Brain pericyte (primary cell): Measurements from ENCODE around the gene TSPAN5.
"Not testable (repeated sequence)": the region's sequence is repeated elsewhere in the genome, so short reads cannot be mapped to it uniquely, and the experiment has no call there.

Experiments used
- DNase-seq: peaks from one replicate; pipeline ENCODE4 v3.0.0-alpha.2; 2012; ENCODE audit warnings: low read depth, low spot score

TSPAN5 gene

DNA sequence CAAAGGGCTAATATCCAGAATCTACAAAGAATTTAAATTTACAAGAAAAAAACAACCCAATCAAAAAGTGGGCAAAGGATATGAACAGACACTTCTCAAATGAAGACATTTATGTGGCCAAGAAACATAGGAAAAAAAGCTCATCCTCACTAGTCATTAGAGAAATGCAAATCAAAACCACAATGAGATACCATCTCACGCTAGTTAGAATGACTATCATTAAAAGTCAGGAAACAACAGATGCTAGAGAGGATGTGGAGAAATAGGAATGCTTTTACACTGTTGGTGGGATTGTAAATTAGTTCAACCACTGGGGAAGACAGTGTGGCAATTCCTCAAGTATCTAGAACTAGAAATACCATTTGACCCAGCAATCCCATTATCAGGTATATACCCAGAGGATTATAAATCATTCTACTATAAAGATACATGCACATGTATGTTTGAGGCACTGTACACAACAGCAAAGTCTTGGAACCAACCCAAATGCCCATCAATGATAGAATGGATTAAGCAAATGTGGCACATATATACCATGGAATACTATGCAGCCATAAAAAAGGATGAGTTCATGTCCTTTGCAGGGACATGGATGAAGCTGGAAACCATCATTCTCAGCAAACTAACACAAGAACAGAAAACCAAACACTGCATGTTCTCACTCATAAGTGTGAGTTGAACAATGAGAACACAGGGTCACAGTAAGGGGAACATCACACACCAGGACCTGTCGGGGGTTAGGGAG, 197.1 kb downstream of the TSPAN5 start:
- not testable (repeated sequence) for DNase-seq

DNA sequence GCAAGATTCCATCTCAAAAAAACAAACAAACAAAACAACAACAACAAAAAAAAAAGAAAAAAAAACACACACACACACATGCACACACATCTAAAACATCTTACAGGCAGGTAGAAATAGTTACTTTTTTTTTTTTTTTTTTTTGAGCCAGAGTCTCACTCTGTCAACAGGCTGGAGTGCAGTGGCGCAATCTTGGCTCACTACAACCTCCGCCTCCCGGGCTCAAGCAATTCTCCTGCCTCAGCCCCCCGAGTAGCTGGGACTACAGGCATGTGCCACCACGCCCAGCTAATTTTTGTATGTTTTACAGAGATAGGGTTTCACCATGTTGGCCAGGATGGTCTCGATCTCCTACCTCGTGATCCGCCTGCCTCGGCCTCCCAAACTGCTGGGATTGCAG, 201.0 kb downstream of the TSPAN5 start:
- DNase-seq = not testable (repeated sequence)

DNA sequence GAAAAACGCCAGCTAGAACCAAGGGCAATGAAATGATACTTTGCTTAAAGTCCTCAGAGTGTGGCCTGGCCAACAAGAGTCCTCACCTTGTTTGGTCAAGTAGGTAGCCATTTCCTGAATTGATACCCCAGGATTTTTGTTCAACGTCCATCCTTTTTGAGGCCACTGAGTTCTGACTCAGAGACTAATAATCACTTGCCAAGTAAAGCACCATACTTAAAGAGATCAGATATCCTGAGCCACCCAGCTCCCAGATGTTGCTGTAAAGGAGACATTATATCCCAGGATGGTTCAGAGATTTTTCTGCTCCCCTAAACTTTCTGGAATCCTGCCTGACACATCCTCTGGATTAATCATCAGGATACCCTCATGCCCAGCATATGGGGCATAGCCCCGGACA, 206.3 kb downstream of the TSPAN5 start:
- DNase-seq = no peak

GRCh38 chr4:98448908-98449307, 209.5 kb downstream of the TSPAN5 start:
- DNase-seq = no peak

DNA sequence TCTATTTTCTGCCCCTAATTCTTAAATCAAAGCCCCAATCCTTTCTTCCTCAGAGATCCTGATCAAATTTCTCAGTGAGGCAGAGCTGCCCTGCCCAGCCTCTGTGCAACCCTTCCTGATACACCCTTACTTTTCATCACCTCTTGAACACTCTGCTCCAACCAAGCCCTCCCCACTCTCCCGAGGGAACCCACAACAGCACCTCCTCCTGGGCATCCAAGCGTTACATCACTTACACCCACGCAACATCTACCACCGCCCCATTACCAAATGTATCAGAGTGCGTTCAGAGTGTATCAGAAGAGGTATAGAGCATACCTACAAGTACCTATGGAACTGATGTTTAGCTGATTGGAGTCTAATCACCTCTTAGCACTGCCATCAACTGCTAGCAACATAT, 210.8 kb downstream of the TSPAN5 start:
- DNase-seq = no peak

DNA sequence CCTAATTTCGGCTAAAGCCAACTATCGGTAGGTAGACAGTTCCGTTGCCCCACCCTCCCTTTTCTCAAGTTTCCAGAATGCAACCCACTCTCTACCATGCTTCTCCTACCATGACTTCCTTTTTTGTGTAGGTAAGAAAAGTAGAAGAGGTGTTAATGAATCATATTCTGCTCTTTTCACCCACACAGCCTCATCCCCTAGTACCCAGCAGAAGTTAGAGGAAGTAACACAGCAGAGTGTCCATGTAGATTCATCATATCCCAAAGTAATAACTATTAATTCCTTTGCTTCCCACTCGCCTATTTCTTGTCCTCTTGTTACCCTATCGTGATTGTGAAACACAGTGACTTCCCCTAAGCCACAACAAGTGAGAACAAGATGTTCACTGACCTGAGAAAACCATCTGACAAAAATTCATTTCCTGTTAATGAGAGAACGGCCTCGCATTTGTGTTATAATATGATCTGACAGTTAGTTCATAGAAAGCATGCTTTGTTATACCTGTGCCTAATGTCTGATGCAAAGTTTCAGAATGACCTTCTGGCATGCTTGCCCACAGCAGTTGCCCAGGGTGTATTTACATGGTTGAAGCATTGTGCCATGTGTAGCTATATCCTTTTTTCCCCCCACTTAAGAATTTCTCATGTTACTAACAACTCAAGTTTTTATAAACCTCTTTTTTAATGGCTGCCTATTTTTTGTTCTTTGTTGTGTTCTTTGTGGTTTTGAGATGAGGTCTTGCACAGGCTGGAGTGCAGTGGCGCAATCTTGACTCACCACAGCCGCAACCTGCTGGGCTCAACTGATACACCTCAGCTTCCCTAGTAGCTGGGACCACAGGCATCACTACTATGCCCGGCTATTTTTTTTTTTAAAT, 211.7 kb downstream of the TSPAN5 start:
- no peak for DNase-seq

GRCh38 chr4:98444371-98444770, 214.0 kb downstream of the TSPAN5 start:
- DNase-seq = no peak

DNA sequence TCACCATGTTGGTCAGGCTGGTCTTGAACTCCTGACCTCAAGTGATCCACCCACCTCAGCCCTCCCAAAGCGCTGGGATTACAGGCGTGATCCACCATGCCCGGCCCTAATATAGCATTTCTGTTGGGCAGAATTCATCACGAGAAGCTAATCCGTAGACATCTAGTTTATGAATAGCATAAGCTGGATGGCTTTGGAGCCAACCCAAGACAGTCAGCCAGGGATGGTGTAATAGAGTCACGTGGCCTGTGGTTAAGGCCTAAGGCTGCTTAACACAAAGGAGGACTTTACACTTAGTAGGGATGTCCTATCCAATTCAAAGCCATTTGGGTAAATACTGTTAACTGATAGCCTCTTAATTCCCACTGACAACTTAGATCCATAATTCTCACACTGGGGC, 223.6 kb downstream of the TSPAN5 start:
- no peak for DNase-seq

- DNase-seq = no peak
These were observed 224.7 kb downstream of the TSPAN5 start for GRCh38 chr4:98433691-98434090.

DNA sequence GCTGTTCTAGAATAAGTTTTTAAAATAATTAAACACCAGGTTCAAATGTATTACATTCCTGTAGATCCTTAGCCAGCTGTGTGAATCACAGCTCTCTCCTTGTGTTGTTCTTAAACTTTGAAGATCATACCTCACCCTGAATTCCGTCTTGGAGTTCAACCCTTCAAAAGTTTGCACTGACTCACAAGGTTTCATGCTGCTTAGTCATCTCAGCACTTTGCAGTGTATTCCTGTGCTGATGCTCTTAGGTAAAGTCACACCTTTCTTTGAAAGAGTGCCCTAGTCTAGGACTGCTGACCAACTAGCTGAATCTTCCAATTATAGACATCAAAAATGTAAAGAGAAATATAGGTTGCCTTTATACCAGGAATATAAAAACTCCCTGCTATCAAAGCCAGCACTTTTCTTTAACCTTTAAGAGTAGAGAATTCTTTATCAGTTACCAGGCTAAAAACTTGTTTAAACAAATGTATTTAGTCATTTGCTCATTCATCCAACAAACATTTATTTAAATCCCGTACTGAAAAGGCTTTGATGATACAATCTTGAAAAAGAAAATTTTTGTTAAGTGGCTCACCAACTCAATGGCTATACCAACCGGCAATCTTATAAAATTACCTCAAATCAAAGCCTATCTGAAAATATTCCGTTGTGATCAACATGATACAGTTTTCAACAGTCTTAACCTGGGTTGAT, 227.6 kb downstream of the TSPAN5 start:
- no peak for DNase-seq

- no peak for DNase-seq
These were observed 235.4 kb downstream of the TSPAN5 start for GRCh38 chr4:98423009-98423408.

- DNase-seq = no peak
These were observed 237.3 kb downstream of the TSPAN5 start for GRCh38 chr4:98421111-98421510.
